ENCODE data around the gene STK24. TPM values are rescaled to one million over a fixed set of nuclear protein-coding genes. Genes with fewer than 3 reads are reported as not detected.

Gene STK24
- polyA plus RNA-seq, 2 of the 4 experiments (the other 2 are of a cell fraction), result 46.1 to 55.6 TPM

GRCh38 chr13:98454389-98454881 is 122.5 kb downstream of the STK24 start:
- no peak overlapping the region for H3K4me3 ChIP-seq
- WGBS (ENCODE audit: missing lambda C conversion rate), result 41% methylated on average over 7 of the region's 7 CpGs
- H3K4me1 ChIP-seq, result peaks cover 11% of the 10 kb centered on the region; the same call in 2 of the 3 replicates
- POLR2A ChIA-PET, result no interaction called here
- H3K27ac ChIP-seq, result peak overlapping the region; percentile 41 to 46; a peak in 1 of 6 replicates
- TF ChIP-seq BHLHE40 (IDR thresholded peaks at IDR 0.05; ENCODE audit: low read depth, low read length), result no peak
- TF ChIP-seq ZNF302 (CRISPR knock-in tag; IDR thresholded peaks at IDR 0.05), result no peak
- TF ChIP-seq NFE2L2 (conservative IDR thresholded peaks at IDR 0.05; ENCODE audit: low read length), result no peak
- no peak for TF ChIP-seq EHMT2 (IDR thresholded peaks at IDR 0.05; ENCODE audit: low read depth)
- TF ChIP-seq MAX (IDR thresholded peaks at IDR 0.05), result no peak
- no peak for TF ChIP-seq EP300 (IDR thresholded peaks at IDR 0.05)
- no peak for TF ChIP-seq HOXB5 (CRISPR knock-in tag; IDR thresholded peaks at IDR 0.05)
- no peaks in the 10 kb centered on the region for H3K9me3 ChIP-seq
- no peak for FAIRE-seq
- ATAC-seq, result peak in 1 of 2 experiments; percentile 38; a peak in 3 of 6 replicates
- peak in 1 of 2 experiments; percentile 19 for DNase-seq (ENCODE audit: low read depth in 1 of 2, low spot score in 1 of 2)
- peak overlapping the region; percentile 34; the same call in 2 of the 3 replicates for H3K4me2 ChIP-seq
- CTCF ChIA-PET, result interaction anchor here (0.7 to 4.4 kb wide), 4 partner anchors 9 to 199 kb away, joined by 3 to 27 read pairs (median 8); no protein-coding TSS in a partner anchor

- Histone ChIP-seq H3K9me3 (no peaks in the 10 kb centered on the region), H3K4me3 (no peak overlapping the region), H3K4me2 (no peak overlapping the region), H3K4me1 (peaks cover 11% of the 10 kb centered on the region; the same call in 2 of the 3 replicates), H3K27ac (no peak overlapping the region)
- TF ChIP-seq MAX (IDR thresholded peaks at IDR 0.05), result no peak
- TF ChIP-seq TP53 (CRISPR knock-in tag; IDR thresholded peaks at IDR 0.05), result no peak
- TF ChIP-seq TFCP2L1 (CRISPR knock-in tag; IDR thresholded peaks at IDR 0.05), result no peak
- TF ChIP-seq HOXA7 (CRISPR knock-in tag; IDR thresholded peaks at IDR 0.05), result no peak
- ATAC-seq (no peak), DNase-seq (ENCODE audit: low read depth in 1 of 2, low spot score in 1 of 2) (no peak), FAIRE-seq (no peak)
- ChIA-PET CTCF (interaction anchor here (0.6 to 1.4 kb wide), 2 partner anchors 14 to 604 kb away, joined by 3 read pairs; no protein-coding TSS in a partner anchor), POLR2A (no interaction called here)
- WGBS (ENCODE audit: missing lambda C conversion rate), result 91% methylated on average over 15 of the region's 15 CpGs
These were observed 123.8 kb downstream of the STK24 start for GRCh38 chr13:98452851-98453843.

DNA sequence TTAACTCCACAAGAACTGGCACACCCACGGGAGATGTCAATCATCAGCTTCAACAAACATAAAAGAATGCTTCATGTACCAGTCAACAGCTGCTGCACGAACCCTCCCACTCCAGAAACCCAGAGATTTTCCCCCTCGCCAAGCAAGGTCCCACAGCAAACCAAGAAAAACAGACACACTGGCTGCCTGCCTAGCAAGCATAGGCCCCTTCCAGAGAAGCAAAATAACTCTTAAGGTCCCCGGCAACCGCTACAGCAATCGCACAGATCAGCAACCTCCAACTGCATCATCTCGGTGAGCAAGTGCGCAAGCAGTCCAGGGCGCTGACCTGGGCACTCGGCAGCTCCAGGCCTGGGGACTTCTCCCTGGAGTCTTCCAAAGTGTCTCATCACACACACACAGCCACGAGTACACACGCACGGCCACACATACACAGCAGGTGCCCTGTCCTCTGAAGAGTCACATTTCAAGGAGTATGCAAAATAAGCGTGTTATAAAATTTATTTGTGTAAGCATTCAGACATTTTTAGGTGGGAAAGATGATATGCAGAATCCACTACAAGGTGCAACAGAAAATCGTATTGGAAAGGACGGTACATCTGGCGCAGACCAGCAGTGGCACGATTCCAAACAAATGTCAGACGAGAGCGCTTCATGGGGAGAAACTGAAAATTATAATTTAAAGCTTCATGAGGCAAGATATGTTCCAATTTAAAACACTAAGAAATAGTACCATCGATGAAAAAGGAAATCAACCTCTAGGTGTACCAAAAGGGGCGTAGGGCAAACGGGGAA is 125.0 kb downstream of the STK24 start:
- peaks cover 11% of the 10 kb centered on the region; the same call in 2 of the 3 replicates for H3K4me1 ChIP-seq
- ATAC-seq (no peak), DNase-seq (ENCODE audit: low read depth in 1 of 2, low spot score in 1 of 2) (no peak), FAIRE-seq (no peak)
- ChIA-PET CTCF (interaction anchor here (0.9 to 2.4 kb wide), 5 partner anchors 9 to 201 kb away, joined by 3 to 8 read pairs (median 4); no protein-coding TSS in a partner anchor), POLR2A (no interaction called here)
- WGBS (ENCODE audit: missing lambda C conversion rate), result 90% methylated on average over 17 of the region's 23 CpGs
- H3K27ac ChIP-seq, result no peak overlapping the region
- H3K9me3 ChIP-seq, result no peaks in the 10 kb centered on the region
- no peak overlapping the region for H3K4me2 ChIP-seq
- H3K4me3 ChIP-seq, result no peak overlapping the region
- no peak for TF ChIP-seq NFE2L2 (conservative IDR thresholded peaks at IDR 0.05; ENCODE audit: low read length)
- no peak for TF ChIP-seq HEYL (CRISPR knock-in tag; IDR thresholded peaks at IDR 0.05)
- no peak for TF ChIP-seq SREBF2 (IDR thresholded peaks at IDR 0.05)
- no peak for TF ChIP-seq BHLHE40 (IDR thresholded peaks at IDR 0.05; ENCODE audit: low read depth, low read length)
- TF ChIP-seq RARB (CRISPR knock-in tag; IDR thresholded peaks at IDR 0.05), result no peak
- no peak for TF ChIP-seq HDAC2 (IDR thresholded peaks at IDR 0.05)
- no peak for TF ChIP-seq PBX3 (IDR thresholded peaks at IDR 0.05)
- TF ChIP-seq HOXA7 (CRISPR knock-in tag; IDR thresholded peaks at IDR 0.05), result no peak
- no peak for TF ChIP-seq NR3C1 (IDR thresholded peaks at IDR 0.05)
- TF ChIP-seq EHMT2 (IDR thresholded peaks at IDR 0.05; ENCODE audit: low read depth), result no peak
- TF ChIP-seq MAFK (IDR thresholded peaks at IDR 0.05; ENCODE audit: partially characterized antibody), result no peak
- no peak for TF ChIP-seq POLR2A (IDR thresholded peaks at IDR 0.05; ENCODE audit: low read length)
- TF ChIP-seq, protein P1, sequence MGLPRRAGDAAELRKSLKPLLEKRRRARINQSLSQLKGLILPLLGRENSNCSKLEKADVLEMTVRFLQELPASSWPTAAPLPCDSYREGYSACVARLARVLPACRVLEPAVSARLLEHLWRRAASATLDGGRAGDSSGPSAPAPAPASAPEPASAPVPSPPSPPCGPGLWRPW (IDR thresholded peaks at IDR 0.05), result no peak
- TF ChIP-seq KDM1A (IDR thresholded peaks at IDR 0.05; ENCODE audit: low read depth), result no peak
- TF ChIP-seq ZFP36 (IDR thresholded peaks at IDR 0.05; ENCODE audit: borderline replicate concordance, partially characterized antibody), result no peak
- no peak for TF ChIP-seq FOSL2 (IDR thresholded peaks at IDR 0.05)
- no peak for TF ChIP-seq FOSL2 (CRISPR knock-in tag; IDR thresholded peaks at IDR 0.05)
- no peak for TF ChIP-seq RAD21 (conservative IDR thresholded peaks at IDR 0.05 in 1 of 2, IDR thresholded peaks at IDR 0.05 in 1 of 2)
- no peak for TF ChIP-seq TP53 (CRISPR knock-in tag; IDR thresholded peaks at IDR 0.05)
- TF ChIP-seq CBX8 (IDR thresholded peaks at IDR 0.05), result no peak

All from A549 (cell line).